ENCODE data around the gene RYR1.

- no peak for TF ChIP-seq YY1 (IDR thresholded peaks at IDR 0.05; ENCODE audit: insufficient read depth, insufficient read length)
- TF ChIP-seq ZNF274 (IDR thresholded peaks at IDR 0.05; ENCODE audit: low read depth, low read length): no peak
- no peak for TF ChIP-seq SUZ12 (IDR thresholded peaks at IDR 0.05; ENCODE audit: extremely low read depth, insufficient read depth, insufficient read length)
These were observed 28.2 kb upstream of the RYR1 start for GRCh38 chr19:38405276-38405675.

Data from NT2/D1 (cell line).